ENCODE results near the gene TM9SF4.
A peak's percentile ranks its signal among the peaks of the same experiment; 100 is the strongest.

TM9SF4 gene

DNA sequence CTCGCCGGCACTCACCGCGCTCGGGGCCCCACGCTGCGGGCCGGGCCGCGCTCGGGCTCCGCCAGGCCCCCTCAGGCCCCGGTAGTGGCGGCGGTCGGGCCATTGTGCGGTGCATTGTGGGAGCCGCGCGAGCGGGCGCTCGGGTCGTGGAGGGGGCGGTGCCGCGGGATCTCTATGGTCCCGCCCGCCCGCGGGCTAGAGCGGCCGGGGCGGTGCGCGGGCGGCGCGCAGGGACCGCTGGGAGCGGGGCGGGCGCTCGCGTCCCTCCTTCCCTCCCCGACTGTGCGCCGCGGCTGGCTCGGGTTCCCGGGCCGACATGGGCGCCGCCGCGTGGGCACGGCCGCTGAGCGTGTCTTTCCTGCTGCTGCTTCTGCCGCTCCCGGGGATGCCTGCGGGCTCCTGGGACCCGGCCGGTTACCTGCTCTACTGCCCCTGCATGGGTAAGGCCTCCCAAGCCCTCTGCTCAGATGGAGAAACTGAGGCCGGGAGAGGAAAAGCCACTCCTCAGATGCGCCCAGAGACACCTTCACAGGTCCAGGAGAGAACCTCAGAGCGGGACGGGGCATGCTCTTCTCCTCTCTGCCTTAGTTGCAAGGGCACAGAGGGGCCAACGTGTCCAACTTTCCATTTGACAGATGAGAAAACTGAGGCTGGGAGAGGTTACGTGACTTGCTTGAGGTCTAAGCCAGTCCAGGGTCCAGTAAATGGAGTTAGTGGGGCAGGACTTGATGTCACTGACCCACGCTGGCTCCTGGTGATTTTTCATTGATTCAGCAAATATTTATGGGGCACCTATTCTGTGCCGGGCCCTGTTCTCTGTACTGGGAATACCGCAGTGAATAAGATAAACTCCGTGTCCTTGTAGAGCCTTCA lies 98.3 kb downstream of the TM9SF4 start, which contains the start of the genes PLAGL2 and POFUT1:
Gene PLAGL2, minus strand, starts transcription at position 118 of the 873 bp plus-strand sequence. CDS start 5,565 bp downstream, outside the sequence.
Gene POFUT1, plus strand, starts transcription at position 255 of the 873 bp plus-strand sequence. Its CDS starts 62 bp downstream, at position 317.
- DNase-seq (ENCODE audit: low spot score) = peak; percentile 88

DNA sequence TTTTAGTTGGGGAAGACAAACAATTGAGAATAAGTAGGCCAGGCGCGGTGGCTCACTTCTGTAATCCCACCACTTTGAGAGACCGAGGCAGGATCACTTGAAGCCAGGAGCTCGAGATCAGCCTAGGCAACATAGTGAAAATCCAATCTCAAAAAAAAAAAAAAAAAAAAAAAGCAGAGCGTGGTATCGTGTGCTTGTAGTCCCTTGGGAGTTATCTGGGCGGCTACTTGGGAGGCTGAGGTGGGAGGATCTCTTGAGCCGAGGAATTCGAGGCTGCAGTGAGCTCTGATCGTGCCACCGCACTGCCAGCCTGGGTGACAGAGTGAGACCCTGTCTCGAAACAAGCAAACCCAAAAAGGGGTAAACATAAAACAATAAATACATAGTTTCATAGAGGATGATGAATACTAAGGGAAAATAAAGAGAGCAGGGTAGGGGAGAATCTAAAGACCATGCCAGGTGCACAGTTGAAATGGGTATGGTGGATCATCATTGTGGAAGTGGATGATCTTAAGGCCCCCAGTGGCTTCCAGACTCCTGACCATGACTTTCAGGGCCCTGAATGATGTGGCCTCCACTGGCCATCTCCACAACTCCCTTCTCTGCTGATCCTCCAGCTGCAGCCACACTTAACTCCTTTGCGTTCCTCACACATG lies 99.1 kb downstream of the TM9SF4 start:
- no peak for DNase-seq (ENCODE audit: low spot score)

DNA sequence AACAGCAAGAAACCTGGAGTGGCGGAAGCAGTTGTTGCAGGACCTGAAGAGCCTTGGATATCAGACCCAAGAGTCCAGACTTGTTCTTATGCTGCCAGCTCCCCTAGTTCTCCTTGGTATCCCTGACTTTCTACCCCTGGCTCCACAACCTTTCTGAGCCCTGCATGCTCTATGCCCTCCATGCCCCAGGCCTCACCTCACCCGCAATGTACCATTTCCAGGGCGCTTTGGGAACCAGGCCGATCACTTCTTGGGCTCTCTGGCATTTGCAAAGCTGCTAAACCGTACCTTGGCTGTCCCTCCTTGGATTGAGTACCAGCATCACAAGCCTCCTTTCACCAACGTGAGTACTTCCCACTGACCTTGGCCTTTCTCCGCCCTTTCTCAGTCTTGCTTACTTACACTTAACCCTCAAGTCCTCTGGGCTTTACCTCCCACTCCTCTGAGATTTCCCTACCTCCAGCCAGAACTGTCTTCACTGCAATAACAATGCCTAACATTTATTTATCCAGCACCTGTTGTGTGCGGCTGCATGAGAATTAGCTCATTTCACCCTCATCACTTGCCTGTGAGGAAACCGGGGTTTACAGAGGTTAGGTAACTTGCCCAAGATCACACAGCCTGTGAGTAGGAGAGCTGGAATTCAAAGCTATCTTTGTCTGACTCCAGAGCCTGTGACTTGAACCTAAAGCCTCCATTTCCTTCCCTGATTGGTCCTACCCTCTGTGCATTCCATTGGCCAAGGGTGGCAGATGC lies 100.5 kb downstream of the TM9SF4 start:
- no peak for DNase-seq (ENCODE audit: low spot score)

DNA sequence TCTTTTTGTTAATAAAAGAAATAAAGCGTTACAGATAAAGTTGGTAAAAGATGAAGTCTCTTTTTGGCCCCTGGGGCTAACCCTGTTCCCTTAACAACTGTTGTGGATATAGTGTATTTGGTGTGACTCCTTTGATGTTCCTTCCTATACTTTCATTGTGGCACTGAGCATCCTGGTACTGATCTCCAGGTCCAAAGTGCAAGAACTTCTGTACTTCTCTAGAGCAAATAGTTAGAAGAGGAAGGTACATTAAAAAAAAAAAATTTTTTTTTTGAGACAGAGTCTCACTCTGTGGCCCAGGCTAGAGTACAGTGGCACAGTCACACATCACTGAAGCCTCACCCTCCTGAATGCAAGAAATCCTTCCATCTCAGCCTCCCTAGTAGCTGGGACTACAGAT lies 104.4 kb downstream of the TM9SF4 start:
- DNase-seq (ENCODE audit: low spot score) = no peak

DNA sequence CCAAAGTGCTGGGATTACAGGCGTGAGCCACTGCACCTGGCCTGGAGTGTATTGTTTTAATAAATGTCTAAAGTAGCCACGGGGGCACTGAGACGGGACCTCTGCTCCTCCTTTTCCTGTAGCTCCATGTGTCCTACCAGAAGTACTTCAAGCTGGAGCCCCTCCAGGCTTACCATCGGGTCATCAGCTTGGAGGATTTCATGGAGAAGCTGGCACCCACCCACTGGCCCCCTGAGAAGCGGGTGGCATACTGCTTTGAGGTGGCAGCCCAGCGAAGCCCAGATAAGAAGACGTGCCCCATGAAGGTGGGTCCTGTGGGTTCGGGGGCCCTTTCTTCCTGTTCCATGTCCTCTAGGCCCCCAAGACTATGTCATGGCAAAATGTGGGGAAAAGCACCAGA lies 105.6 kb downstream of the TM9SF4 start:
- DNase-seq (ENCODE audit: low spot score) = no peak

DNA sequence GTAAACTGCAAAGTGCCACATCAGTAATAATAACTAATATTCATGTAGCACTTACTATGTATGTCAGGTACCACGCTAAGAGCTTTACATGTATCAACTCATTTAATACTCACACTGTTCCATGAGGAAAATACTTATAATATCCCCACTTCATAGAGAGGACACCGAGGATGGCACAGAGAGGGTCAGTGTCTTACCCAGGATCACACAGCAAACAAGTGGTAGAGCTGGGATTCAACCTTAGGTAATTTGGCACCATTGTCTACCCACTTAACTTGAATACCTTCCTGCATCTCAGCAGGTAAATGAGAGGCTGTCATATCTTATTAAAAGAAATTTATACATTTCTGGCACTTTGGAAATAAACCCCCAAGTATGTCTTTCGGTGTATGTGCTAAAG lies 106.2 kb downstream of the TM9SF4 start:
- DNase-seq (ENCODE audit: low spot score) = no peak

DNA sequence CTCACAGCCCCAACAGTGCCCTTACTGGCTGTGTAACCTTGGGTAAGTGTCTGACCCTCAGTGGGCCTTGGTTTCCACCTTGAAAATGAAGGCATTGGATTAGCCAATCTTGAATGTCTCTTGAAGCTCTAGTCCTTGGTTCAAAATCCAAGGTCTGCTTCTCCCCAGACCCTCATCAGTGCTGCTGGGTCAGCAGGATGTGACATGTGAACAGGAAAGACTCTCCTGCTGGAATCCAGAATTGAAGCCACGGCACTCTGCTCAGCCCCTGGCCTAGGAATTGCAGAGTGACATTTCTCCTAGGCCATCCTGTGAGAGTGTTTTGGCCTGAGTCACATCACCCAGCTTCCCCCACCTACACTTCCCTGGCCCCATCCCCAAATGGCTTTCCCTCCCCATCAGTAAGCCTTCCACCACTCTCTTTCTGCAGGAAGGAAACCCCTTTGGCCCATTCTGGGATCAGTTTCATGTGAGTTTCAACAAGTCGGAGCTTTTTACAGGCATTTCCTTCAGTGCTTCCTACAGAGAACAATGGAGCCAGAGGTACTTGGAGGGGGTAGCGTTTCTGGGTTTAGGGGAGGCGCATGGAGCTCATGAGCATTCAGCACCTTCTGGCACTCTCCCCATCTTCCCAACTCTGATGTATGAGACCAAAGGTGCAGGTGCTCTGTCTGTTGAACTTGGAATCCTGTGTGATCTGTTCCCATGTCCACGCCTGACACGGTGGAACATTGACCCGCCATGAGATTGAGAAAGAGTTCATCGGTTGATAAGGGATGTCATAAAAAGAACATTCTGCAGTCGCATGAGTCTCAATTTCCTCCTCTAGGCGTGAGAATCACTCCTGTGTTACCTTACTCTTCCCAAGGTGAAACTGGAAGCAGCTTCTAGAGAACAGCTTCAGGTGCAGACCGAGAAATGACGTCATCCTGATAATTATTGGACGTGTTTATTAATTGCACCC lies 106.9 kb downstream of the TM9SF4 start:
- DNase-seq (ENCODE audit: low spot score) = no peak
